DMS53 treated with DMSO at 0.1 percent for 48 hours (cell line): Measurements from ENCODE around the gene TMEM178A.

ENCODE experiments used
- DNase-seq: peaks from one replicate; lab custom pipeline; 2025; ENCODE audit not compliant: unreplicated experiment; lab: John Stamatoyannopoulos, UW

The TMEM178A gene

DNA sequence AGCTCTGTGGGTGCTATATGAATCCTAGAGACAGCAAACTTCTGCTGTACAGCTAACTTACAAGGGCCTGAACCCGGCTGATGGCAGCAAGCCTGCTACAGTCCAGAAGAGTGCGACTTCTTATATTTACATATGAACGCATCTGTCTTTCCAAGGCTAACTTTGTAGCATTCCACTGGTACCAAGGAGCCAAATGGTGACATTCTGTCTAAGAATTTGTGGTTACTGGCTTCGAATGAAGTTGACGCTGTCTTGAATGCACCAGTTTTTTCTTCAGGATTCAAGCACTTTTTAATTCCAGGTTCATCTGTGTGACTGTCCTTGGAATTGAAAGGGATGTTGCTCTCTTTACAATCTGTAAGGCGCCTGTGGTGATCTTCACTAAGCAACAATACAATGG, 70.9 kb downstream of the TMEM178A start:
- DNase-seq, result no peak

DNA sequence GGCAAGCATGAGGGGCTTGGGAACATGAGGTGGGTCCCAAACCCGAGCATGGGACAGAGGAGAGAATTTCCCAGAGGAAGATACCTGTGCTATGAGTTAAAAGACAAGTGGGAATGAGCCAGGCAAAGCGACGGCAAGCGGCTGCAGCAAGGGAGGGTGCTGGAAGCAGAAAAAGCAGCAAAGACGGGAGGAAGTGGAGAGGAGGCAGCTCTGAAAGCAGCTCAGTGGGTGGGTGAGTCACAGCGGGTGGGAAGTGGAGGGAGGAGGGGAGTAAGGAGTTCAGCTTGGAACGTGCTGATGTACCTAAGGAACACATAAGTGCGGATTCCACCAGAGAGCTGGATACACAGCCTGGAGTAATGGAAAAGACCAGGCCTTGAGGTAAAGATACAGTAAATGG, 71.9 kb downstream of the TMEM178A start:
- DNase-seq, result no peak

DNA sequence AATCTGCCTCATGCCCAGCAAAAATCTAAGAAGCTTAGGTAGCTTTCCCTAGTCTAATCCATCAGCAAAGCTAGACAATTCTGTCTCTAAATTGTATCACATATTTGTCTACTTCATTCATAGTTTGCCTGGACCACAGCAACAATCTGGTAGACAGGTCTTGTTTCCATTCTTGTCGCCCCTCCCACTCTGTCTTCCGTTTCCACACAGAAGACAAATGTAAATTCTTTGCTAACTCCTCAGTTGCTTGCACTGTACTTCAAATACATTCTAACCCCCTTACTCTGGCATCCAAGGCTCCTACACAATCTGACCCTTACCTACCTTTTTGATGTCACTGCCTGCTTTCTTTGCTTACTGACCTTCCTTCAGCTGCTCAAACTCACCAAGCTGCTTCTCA, 73.2 kb downstream of the TMEM178A start:
- no peak for DNase-seq

DNA sequence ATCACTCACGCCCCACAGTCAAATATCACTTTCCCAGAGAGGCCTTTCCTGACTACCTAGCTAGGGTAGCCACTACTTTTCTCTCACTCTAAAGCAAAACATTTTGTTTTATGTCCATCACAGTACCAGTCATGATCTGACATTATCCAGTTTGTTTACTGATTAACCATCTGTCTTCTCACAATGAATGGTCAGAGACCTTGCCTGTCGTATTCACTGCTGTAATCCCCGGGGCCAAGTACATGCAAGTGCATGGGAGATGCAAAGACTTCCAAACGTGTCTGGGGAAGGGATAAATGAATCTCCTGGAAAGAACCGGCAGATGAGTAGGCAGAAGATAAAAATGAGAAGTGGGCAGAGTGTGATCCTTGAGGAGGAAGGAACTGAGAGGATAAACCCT, 73.7 kb downstream of the TMEM178A start:
- no peak for DNase-seq

DNA sequence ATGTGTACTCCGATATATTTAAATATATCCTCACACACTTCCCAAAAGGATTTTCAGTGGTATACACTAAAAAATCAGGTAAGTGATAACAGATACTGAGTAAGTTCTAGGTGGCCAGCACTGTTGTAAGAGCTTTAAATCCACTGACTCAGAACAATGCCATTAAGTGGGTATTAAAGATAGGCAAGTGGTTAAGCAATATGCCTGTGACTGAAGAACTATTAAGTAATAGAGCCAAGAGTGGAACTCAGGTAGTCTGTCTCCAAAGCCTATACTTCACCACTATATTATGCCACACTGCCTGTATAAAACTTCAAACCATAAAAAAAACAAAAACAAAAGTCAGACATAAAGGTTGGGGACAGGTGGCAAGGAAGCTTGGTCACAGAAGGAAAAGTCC, 76.2 kb downstream of the TMEM178A start:
- no peak for DNase-seq

DNA sequence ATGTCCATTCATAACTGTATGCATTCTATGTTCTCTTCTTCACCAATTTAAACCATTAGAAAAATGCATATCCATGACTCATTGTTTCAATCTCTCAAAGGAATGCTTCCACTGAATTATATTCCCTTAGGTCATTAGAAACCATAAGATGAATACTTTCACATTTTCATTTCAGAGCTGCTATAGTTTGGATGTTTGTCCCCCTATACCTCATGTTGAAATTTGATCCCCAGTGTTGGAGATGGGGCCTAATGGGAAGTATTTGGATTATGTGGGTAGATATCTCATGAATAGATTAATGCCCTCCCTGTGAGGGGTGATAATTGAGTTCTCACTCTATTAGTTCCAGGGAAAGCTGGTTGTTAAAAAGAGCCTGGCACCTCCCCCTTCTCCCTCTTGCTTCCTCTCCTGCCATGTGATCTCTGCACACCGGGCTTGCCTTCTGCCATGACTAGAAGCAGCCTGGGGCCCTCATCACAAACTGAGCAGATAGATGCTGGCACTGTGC, 77.6 kb downstream of the TMEM178A start:
- DNase-seq, result no peak

DNA sequence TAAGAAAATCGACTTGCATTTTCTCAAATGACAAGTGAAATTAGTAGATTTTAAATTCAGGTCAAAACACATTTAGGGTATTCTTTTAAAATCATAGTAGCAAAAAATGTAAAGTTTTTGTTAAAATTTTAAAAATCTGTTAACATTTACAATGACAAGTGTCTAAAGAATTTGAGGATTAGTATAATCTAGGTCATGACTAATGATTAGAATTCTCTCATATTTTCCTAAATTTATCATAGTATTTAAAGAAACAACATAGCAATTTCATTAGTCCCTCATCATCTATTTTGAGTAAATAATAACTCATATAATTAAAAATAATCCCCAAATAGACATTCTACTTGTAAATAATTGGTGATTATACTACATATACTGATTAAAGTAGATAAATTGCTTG, 89.7 kb downstream of the TMEM178A start:
- no peak for DNase-seq

DNA sequence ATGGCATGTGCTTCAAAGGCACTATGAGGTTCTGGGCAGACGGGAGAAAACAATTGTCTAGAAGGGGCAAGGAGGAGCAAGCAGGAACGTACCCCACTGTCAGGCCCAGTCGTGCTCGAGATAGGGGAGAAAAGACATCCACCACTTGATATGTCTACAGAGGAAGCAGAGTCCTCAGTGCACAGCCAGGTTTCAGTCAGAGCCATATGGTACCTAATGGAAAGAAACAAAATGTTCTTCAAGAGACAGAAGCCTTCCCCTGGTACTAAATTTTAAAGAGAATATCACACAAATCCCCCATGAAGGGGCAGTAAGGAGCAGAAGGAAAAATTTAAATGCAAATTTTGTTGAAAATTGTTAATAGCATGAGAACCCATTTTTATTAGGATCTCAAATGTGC, 91.4 kb downstream of the TMEM178A start:
- no peak for DNase-seq

DNA sequence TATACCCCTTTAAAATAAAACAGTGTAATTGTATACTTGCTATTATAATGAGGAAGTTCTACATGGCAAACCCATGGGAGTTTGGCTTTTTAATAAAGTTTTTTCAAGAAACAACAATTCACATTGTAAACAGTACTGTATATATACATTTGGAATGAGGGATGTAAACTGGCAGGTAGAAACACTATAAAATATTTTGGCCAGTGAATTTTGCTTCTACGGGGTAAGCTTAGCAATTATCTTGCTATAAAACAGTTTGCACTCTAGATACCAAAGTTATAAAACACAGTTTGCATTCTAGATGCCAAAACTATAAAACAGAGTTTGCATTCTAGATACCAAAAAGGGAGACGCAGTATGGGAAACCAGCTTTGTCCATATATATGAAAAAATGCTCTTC, 96.7 kb downstream of the TMEM178A start:
- no peak for DNase-seq
